Measurements from ENCODE around the gene WNT10A. TPM values are rescaled to one million over a fixed set of nuclear protein-coding genes. Genes with fewer than 3 reads are reported as not detected.
A peak's percentile ranks its signal among the peaks of the same experiment; 100 is the strongest.

Gene WNT10A
- total RNA-seq, 2 donors from 2014 or later: 3.6 to 4.3 TPM

GRCh38 chr2:218878926-218879761, 1.5 kb upstream of the WNT10A start:
- DNase-seq (ENCODE audit: low spot score): no peak
- Histone ChIP-seq H3K36me3 (no peaks in the 10 kb centered on the region), H3K4me3 (no peak overlapping the region), H3K9me3 (no peaks in the 10 kb centered on the region), H3K27me3 (replicated peaks; ENCODE audit: insufficient read depth) (peaks cover 8% of the 10 kb centered on the region), H3K4me1 (replicated peaks) (no peaks in the 10 kb centered on the region), H3K27ac (no peak overlapping the region)
- 38% methylated on average over 16 of the region's 16 CpGs for WGBS
- intact Hi-C loops (cut with DNase I): no loop called here
- TF ChIP-seq POLR2A (IDR thresholded peaks at IDR 0.05) (no peak), POLR2AphosphoS5 (IDR thresholded peaks at IDR 0.05) (no peak)
- TF ChIP-seq, protein P1, sequence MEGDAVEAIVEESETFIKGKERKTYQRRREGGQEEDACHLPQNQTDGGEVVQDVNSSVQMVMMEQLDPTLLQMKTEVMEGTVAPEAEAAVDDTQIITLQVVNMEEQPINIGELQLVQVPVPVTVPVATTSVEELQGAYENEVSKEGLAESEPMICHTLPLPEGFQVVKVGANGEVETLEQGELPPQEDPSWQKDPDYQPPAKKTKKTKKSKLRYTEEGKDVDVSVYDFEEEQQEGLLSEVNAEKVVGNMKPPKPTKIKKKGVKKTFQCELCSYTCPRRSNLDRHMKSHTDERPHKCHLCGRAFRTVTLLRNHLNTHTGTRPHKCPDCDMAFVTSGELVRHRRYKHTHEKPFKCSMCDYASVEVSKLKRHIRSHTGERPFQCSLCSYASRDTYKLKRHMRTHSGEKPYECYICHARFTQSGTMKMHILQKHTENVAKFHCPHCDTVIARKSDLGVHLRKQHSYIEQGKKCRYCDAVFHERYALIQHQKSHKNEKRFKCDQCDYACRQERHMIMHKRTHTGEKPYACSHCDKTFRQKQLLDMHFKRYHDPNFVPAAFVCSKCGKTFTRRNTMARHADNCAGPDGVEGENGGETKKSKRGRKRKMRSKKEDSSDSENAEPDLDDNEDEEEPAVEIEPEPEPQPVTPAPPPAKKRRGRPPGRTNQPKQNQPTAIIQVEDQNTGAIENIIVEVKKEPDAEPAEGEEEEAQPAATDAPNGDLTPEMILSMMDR (IDR thresholded peaks at IDR 0.05): no peak

GRCh38 chr2:218879776-218880101, 913 bp upstream of the WNT10A start:
- H3K36me3 ChIP-seq: no peaks in the 10 kb centered on the region
- no peak overlapping the region for H3K27ac ChIP-seq
- 17% methylated on average over 11 of the region's 11 CpGs for WGBS
- no peak for DNase-seq (ENCODE audit: low spot score)
- intact Hi-C loops (cut with DNase I): no loop called here
- H3K27me3 ChIP-seq (replicated peaks; ENCODE audit: insufficient read depth): peaks cover 6% of the 10 kb centered on the region
- H3K4me3 ChIP-seq: peak overlapping the region; percentile 27 to 29
- H3K9me3 ChIP-seq: no peaks in the 10 kb centered on the region
- H3K4me1 ChIP-seq (replicated peaks): no peaks in the 10 kb centered on the region
- TF ChIP-seq POLR2A (IDR thresholded peaks at IDR 0.05) (no peak), POLR2AphosphoS5 (IDR thresholded peaks at IDR 0.05) (no peak)
- TF ChIP-seq, protein P1 (IDR thresholded peaks at IDR 0.05): no peak

DNA sequence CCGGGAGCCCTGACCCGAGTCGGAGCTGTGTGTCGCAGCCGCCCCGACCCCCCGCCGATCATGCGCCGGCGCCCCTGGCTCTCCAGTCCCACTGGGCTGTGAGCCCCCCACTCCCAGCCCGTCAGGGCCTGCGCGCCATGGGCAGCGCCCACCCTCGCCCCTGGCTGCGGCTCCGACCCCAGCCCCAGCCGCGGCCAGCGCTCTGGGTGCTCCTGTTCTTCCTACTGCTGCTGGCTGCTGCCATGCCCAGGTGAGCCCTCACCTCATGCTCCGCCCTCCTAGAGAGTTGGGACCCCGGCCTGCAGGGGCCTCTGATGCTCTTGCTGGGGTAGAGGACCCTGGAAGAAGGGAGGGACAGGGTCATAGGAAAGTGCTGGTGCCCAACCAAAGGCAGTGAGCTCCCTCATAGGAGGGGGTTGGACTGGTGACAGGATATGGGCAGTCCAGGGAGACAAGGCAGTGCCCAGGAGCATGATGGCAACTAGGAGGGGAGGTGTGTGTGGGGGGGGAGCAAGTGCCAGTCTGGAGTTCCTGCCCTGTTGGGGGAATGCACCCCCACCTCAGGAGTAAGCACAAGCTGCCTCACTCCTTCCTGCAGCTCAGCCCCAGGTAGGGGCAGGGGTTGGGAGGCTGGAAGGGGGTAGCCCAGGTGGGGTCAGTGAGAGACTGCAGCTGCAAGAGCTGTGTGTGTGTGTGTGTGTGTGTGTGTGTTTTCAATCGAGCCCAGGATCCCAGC, 375 bp downstream of the WNT10A start:
- no peak for DNase-seq (ENCODE audit: low spot score)
- Histone ChIP-seq H3K4me3 (peak overlapping the region; percentile 27 to 29), H3K27ac (peak overlapping the region in 1 of 2 donors; percentile 14), H3K9me3 (no peaks in the 10 kb centered on the region), H3K4me1 (replicated peaks) (no peaks in the 10 kb centered on the region), H3K27me3 (replicated peaks; ENCODE audit: insufficient read depth) (peaks cover 2% of the 10 kb centered on the region), H3K36me3 (no peaks in the 10 kb centered on the region)
- intact Hi-C loops (cut with DNase I): no loop called here
- TF ChIP-seq POLR2AphosphoS5 (IDR thresholded peaks at IDR 0.05) (no peak), POLR2A (IDR thresholded peaks at IDR 0.05) (no peak)
- TF ChIP-seq, protein P1 (IDR thresholded peaks at IDR 0.05): no peak
- WGBS: 9% methylated on average over 10 of the region's 24 CpGs

GRCh38 chr2:218881744-218882460, 1.2 kb downstream of the WNT10A start:
- H3K27ac ChIP-seq: no peak overlapping the region
- WGBS: 75% methylated on average over 13 of the region's 13 CpGs
- DNase-seq (ENCODE audit: low spot score): no peak
- no peak overlapping the region for H3K4me3 ChIP-seq
- H3K36me3 ChIP-seq: no peaks in the 10 kb centered on the region
- TF ChIP-seq, protein P1 (IDR thresholded peaks at IDR 0.05): no peak
- TF ChIP-seq POLR2A (IDR thresholded peaks at IDR 0.05) (no peak), POLR2AphosphoS5 (IDR thresholded peaks at IDR 0.05) (no peak)
- H3K4me1 ChIP-seq (replicated peaks): no peaks in the 10 kb centered on the region
- peaks cover 2% of the 10 kb centered on the region for H3K27me3 ChIP-seq (replicated peaks; ENCODE audit: insufficient read depth)
- no peaks in the 10 kb centered on the region for H3K9me3 ChIP-seq
- intact Hi-C loops (cut with DNase I): no loop called here
